ENCODE measurements around the gene CD28. TPM values are rescaled to one million over a fixed set of nuclear protein-coding genes. Genes with fewer than 3 reads are reported as not detected.

Gene CD28
- total RNA-seq, 1 donor from 2014 or later, result not detected

- TF ChIP-seq CTCF (IDR thresholded peaks at IDR 0.05), result no peak
- Mint-ChIP-seq H3K27ac (ENCODE audit: unreplicated experiment) (no peak overlapping the region), H3K4me1 (ENCODE audit: unreplicated experiment) (no peaks in the 10 kb centered on the region), H3K9me3 (ENCODE audit: unreplicated experiment) (no peaks in the 10 kb centered on the region), H3K4me3 (ENCODE audit: unreplicated experiment) (no peak overlapping the region), H3K27me3 (ENCODE audit: unreplicated experiment) (no peaks in the 10 kb centered on the region), H3K36me3 (ENCODE audit: unreplicated experiment) (no peaks in the 10 kb centered on the region)
- no peak for DNase-seq (ENCODE audit: extremely low spot score, unreplicated experiment)
Observed at GRCh38 chr2:203719456-203720410, 13.3 kb downstream of the CD28 start.

- DNase-seq (ENCODE audit: extremely low spot score, unreplicated experiment), result no peak
- TF ChIP-seq CTCF (IDR thresholded peaks at IDR 0.05), result no peak
- no peaks in the 10 kb centered on the region for H3K4me1 Mint-ChIP-seq (ENCODE audit: unreplicated experiment)
- no peaks in the 10 kb centered on the region for H3K27me3 Mint-ChIP-seq (ENCODE audit: unreplicated experiment)
- no peak overlapping the region for H3K4me3 Mint-ChIP-seq (ENCODE audit: unreplicated experiment)
- H3K9me3 Mint-ChIP-seq (ENCODE audit: unreplicated experiment), result no peaks in the 10 kb centered on the region
- H3K27ac Mint-ChIP-seq (ENCODE audit: unreplicated experiment), result no peak overlapping the region
- no peaks in the 10 kb centered on the region for H3K36me3 Mint-ChIP-seq (ENCODE audit: unreplicated experiment)
Observed at GRCh38 chr2:203720915-203721672, 14.7 kb downstream of the CD28 start.

- DNase-seq (ENCODE audit: extremely low spot score, unreplicated experiment), result no peak
- no peaks in the 10 kb centered on the region for H3K9me3 Mint-ChIP-seq (ENCODE audit: unreplicated experiment)
- H3K36me3 Mint-ChIP-seq (ENCODE audit: unreplicated experiment), result no peaks in the 10 kb centered on the region
- no peak for TF ChIP-seq CTCF (IDR thresholded peaks at IDR 0.05)
- H3K4me1 Mint-ChIP-seq (ENCODE audit: unreplicated experiment), result no peaks in the 10 kb centered on the region
- no peak overlapping the region for H3K27ac Mint-ChIP-seq (ENCODE audit: unreplicated experiment)
- no peaks in the 10 kb centered on the region for H3K27me3 Mint-ChIP-seq (ENCODE audit: unreplicated experiment)
- no peak overlapping the region for H3K4me3 Mint-ChIP-seq (ENCODE audit: unreplicated experiment)
Observed at GRCh38 chr2:203721781-203722300, 15.4 kb downstream of the CD28 start.

- Mint-ChIP-seq H3K4me3 (ENCODE audit: unreplicated experiment) (no peak overlapping the region), H3K4me1 (ENCODE audit: unreplicated experiment) (no peaks in the 10 kb centered on the region), H3K27me3 (ENCODE audit: unreplicated experiment) (no peaks in the 10 kb centered on the region), H3K9me3 (ENCODE audit: unreplicated experiment) (no peaks in the 10 kb centered on the region), H3K27ac (ENCODE audit: unreplicated experiment) (no peak overlapping the region), H3K36me3 (ENCODE audit: unreplicated experiment) (no peaks in the 10 kb centered on the region)
- no peak for DNase-seq (ENCODE audit: extremely low spot score, unreplicated experiment)
- no peak for TF ChIP-seq CTCF (IDR thresholded peaks at IDR 0.05)
Observed at GRCh38 chr2:203722411-203722810, 16.0 kb downstream of the CD28 start.

- Mint-ChIP-seq H3K27me3 (ENCODE audit: unreplicated experiment) (no peaks in the 10 kb centered on the region), H3K4me3 (ENCODE audit: unreplicated experiment) (no peak overlapping the region), H3K27ac (ENCODE audit: unreplicated experiment) (no peak overlapping the region), H3K4me1 (ENCODE audit: unreplicated experiment) (peaks cover 5% of the 10 kb centered on the region), H3K36me3 (ENCODE audit: unreplicated experiment) (no peaks in the 10 kb centered on the region), H3K9me3 (ENCODE audit: unreplicated experiment) (no peaks in the 10 kb centered on the region)
- TF ChIP-seq CTCF (IDR thresholded peaks at IDR 0.05), result no peak
- DNase-seq (ENCODE audit: extremely low spot score, unreplicated experiment), result no peak
Observed at GRCh38 chr2:203728321-203728720, 21.9 kb downstream of the CD28 start.

Measured in osteocyte (in vitro differentiated cells).